HG02759 (cell line): ENCODE results near the gene VDR.

ENCODE experiments used
- ATAC-seq: cut with Tn5 transposase; IDR thresholded peaks from one replicate; pipeline ENCODE4 v1.9.1; 2021; ENCODE audit warnings: mild to moderate bottlenecking, moderate library complexity; ENCODE audit not compliant: unreplicated experiment

VDR gene

DNA sequence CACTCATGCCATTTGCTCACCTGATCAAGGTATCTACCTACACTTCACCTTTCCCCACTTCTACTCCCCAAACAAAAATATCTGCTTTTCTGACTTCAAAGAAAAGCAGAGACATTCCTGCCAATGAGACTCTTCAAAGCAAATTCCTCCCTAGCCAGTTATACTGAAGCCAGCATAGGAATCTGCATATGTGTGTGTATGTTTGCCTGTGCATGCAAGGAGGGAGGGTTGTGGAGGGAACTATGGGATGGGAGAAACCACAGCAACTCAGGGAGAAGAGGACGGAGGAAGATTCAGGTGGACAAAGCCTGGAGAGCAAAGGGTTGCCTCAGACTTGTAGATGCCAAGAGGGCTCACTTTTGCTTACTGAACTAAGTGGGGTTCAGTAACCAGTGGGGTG is 26.4 kb upstream of the VDR start:
- no peak for ATAC-seq

DNA sequence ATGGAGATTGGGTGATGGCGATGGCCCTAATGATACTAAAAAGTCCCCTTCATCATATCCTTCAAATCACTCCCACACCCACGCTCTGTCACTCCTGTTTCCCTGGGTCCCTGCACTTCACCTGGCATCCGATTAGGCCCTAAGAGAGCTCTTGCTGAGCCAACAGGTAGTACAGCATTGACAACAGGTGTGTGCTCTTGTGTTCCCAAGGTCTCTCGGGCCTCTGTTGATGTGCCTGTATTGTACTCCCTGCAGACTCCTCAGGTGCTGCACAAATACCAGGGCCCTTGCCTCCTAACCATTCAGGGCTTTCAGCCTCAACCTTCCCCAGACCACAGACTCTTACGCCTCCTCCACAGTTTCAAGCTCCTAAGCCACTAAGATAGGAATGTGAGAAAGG is 25.8 kb upstream of the VDR start:
- ATAC-seq, result no peak

DNA sequence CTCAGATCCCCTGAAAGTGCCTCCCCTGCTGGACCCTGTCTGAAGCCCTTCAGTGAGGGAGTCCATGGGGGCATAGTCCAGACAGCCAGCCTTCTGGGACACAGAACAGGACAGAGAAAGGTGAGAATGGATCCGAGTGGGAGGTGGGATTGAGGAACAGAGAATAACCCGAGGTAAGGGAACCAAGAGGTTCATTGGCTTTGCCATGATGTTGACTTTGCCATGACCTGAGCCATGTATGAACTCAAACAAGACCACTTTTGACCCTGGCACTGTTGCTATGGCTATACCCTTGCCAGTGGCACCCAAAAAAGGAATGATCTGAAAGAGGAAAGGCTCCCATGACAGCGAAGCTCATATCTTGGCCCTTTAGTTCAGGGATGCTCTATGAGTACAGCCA is 22.6 kb upstream of the VDR start:
- ATAC-seq, result no peak

DNA sequence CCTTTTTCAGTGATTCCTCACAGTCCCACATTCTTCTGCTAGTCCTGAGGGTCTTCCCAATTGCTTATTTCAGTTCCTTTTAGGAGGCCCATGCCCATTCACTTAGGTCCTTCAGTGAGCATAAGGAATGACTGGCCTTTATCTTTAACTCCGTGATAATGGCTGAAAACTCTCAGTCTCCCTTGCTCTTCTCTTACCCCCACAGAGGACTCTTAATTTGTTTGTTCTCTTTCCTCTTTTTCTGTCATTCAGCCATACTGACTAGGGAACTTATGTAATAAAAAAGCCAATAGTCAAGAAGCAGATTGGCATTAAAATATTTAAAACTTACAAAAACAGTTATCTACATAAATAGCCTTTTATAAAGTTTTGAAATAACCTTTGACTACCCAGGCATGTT is 17.1 kb upstream of the VDR start:
- ATAC-seq, result no peak

DNA sequence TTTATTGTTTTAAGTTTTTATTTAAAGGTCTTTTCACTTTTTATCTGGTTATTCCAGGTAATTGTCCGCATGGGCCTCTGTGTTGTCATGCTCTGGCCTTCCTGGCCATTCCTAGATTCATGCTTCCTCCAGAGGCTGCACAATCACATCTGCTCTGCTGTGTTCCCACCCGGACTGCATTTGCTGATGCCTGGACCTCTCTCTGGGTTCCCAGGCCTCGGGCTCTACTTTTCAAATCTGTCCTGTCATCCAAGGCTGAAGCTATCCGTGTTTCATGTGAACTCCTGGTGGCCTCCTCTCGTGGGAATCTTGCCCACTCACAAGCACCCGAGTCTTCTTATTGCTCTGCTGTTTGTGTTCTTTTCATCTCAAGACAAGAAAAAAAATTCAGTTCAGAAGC is 16.1 kb upstream of the VDR start:
- ATAC-seq, result no peak

DNA sequence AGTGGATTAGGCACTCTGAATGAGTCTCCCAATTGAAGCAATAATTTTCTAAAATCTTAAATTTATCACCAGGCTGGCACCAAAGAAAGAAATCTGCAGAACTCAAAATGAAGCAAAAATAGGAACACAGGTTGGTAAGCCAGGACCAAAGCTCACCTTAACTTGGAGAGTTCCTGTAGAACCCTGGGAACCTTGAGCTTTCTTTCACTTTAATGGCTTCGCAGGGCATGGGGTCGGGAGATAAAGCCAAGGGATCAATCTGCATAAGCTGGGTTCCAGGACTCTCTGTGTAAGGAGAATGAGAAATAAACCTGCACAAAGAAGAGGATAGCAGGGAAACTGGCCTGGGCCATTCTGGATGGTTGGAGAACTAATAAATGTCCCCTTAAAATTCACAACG is 8.3 kb upstream of the VDR start:
- ATAC-seq, result no peak

DNA sequence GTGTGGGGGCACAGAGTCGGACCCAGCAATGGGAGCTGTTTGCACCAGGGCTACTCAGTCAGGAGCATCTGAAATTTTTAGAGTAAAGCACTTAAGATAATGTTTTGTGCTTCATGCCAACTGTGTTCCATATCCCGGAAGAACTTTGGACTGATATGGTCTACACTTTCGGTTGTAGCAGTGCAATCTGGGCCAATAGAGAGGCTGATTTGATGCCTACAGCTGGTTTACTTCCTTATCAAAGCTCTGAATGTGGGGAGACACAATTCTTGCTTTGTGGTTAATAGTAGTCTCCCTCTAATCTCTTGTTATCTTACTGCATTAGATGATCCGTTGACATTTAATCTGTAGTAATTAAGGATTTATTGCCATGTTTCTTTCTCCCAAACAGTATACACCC is 7.8 kb upstream of the VDR start:
- ATAC-seq, result no peak

DNA sequence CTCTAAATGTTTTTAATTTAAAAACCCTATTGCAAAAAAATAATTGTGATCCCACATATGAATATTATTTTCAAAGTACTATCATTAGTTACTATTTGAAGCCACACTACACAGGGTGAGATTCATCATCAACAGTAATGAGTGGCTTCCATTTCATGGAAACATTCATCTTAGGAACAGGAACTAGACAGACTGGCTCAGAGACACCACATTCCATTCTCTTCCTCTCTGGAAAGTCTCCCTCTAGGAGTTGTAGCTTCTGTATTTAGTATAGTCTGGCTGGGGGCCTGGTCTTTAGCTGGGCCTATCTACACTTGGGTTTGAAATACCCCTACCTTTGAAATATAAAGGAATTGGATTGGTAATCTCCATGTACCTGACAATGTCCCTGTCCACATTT is 6.2 kb upstream of the VDR start:
- no peak for ATAC-seq

DNA sequence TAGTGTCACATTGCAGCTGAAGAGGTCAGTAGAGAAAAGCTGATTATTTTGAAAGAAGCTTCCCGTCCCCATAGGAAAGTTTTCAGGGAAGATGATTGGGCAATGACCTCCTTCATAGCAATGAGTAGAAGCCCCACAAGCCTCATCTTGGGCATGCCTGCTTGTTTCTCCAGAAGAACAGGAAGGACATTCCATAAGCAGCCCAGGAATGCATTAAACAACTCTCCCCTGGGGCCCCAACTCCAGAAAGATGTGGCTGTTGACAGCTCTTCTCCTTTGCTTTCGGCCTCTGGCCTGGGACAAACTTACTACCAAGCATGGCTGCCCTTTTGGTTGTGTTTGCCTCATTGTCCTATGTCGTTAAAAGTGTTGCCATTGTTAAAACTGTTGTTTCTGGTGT is 5.7 kb upstream of the VDR start:
- no peak for ATAC-seq

DNA sequence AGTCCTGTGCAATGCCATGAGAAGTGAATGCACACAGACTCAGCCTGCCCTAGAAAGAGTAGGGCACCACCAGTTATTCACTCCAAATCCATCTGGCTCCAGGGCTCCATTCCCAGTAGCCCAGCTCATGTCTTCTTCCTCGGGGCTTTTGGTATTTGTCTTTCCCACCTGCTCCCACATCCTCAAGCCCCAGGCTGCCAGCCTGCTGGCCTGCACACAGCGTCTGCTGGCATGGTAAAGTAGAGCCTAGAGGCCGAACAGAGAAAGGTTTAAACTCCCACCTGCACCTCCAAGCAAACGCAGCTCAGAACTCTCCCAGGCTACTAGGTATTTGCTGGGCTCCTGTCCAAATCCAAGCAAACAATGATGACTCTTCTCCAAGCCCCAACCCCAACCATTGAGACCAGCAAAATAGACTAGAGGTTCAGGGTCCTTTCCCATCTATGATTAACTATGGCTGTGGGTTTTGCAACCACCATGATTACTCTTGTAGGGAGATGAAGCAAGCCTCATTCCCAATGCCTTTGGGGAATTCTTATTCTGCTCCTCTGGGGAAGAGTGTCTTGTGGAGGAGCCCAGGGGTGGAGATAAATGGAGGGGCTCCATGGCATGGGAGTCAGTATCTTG is 5.2 kb upstream of the VDR start:
- ATAC-seq, result no peak

DNA sequence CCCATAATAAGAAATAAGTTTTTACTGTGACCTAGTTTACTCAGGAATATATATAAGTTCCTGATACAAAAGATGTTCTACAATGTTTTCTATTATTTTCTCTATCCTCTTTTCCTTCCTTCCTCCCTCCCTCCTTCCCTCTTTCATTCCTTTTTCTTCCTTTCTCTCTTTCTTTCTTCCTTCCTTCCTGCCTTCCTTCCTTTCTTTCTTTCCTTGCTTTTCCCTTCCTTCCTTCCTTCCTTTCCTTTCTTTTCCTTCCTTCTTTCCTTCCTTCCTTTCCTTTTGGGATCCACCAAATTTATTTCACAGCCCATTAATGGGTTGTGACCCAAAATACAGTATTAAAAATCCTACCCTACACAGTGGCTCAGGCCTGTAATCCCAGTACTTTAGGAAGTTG is 3.9 kb upstream of the VDR start:
- no peak for ATAC-seq

DNA sequence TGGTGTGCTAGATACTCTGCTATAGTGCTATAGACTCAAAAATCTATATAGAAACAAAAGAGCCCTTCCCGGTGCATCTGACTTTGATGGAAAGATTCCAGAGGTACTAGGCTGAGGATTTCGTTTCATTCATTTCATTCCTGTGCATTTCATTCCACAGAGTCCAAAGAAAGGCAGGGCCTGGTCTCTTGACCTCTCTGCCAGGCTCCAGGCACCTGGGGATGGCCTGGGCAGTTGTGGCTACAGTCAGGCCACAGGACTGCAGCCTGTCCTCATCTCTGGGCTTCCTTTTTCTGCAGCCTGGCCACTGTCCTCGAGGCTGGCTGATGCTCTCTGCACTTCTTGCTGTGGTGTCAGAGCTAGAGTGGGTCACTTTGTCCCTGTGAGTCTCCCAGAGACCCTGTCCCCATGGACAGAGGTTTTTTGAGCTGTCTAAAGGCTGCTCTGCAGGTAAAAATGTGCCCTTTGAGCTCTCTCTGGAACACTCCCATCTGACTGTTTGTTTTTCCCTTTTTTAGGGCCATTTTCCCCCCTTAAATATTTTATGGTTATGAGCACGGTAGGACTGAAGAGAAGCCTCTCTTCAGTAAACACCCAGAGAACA is 3.2 kb upstream of the VDR start:
- ATAC-seq, result no peak

DNA sequence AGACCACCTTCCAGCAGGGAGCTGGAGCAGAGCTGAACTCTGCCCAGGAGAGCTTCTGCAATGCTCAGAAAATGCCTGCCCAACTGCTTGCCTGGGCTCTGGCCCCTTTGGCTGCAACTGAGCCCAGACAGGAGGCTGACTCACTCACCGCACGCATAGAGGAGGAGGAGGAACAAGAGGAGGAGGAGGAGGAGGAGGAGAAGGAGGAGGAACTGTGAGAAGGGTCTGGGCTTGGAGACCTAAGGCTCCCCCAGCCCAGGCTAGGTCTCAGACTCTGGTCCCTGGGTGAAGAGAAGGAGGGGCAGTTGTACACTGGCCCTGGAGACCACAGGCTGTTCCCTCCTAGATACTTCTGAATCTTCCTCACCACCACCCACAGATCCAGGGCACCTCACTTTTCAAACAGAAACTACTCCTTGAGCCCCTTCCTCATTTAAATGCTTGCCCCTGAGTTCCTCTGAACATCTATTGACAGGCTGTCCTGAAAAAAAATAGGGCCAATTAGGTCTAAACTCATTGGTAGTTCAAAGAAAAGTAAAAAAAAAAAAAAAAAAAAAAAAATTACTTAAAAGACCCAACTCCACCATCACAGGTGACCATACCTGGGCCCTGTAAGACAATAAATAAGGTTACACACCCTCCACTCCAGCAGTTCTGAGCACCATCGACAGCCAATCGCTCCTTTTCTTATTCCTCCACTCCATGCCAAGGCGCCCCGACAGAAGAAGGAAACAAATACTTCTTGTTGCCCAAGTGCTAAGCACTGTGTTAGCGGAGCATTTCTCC is 674 bp downstream of the VDR start:
- ATAC-seq, result no peak

DNA sequence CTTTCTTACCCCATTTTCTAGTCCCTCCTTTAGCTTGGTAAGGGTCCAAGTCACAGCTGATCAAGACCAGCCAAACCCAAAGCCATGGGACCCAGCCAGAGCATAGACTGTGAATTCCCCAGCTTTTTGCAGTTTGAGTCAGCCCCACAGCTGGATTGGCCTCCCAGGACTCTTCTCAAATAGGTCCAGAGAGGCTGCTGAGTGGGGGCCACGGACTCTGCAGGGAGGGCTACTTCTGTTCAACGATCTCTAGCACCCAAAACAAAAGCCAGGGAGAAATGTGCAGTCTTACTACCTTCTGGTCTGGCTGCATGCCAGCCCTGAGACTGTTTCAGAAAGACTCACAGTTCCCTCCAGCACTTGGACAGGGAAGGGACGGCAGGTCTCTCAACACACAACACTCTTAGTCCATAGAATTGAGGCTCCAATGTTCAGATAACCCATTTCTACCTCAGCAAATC is 1.6 kb downstream of the VDR start:
- peak; percentile 25 for ATAC-seq

DNA sequence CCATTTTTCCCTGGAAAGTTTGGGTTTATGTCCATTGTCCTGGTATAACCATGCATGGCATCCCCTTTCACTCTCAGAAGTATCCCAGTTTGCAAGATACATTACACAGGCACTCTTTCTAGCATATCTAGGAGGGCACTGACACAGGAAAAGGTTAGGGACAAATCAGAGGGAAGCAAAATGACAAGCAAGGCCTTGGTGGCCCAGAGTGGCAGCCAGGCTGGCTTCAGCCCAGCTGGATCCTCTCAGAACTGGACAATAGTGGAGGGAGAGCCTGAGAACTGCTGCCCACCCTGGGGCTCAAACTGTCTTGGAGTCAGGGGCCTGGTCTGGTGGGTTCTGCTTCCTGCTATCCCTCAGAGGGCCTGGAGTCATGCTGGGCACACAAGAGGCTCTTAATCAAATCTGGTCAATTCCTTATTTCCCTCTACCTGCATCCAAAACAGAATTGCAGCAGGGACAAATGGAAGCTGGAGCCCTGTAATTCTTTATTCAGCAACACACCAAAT is 2.6 kb downstream of the VDR start:
- no peak for ATAC-seq

DNA sequence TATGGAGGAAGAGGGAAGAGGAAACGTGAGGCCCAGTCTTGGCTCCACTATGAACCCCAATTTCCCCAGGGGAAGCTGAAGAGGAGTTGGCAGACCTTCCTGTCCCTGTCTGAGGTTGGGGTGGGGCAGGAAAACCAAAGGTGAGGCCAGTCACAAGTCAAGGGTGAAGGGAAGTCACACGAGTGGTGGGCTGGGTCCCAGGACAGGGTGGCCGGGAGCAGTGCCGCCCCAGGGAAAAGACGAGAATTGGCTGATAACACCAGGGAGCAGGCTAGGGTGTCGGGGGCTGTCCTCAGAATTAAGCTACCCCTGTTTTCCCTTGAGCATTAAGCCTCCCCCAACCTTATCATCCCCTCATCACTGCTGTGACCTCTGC is 3.1 kb downstream of the VDR start:
- ATAC-seq, result no peak

DNA sequence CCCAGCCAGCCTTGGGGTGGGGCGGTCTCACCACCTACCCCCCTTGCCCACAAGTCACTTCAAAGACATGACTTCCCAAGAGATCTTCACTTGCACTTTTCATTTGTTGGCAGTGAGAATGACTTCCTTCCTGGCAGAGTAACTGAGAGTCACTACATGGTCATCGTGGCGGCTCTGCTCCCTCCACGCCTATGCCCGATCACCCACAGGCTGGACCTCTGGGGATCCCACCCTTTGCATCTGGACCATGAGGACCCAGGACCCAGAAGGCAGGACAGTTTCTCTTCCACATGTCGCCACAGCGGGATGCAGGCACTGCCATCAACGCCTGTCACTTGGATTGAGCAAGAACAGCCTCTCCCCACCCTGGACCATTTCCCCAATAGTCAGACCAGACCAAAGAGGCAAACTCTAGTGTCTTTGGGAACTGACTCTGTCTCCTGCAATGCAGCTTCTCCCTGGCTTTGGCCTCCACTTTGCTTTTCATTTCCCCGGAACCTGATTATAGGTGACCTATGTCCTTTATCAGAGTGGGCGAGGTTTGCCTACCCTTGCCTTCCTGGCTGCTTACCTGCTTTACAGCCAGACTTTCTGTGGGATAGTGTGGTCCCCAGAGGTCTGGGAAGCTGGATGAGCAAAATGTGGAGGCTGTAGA is 3.6 kb downstream of the VDR start:
- ATAC-seq, result no peak

DNA sequence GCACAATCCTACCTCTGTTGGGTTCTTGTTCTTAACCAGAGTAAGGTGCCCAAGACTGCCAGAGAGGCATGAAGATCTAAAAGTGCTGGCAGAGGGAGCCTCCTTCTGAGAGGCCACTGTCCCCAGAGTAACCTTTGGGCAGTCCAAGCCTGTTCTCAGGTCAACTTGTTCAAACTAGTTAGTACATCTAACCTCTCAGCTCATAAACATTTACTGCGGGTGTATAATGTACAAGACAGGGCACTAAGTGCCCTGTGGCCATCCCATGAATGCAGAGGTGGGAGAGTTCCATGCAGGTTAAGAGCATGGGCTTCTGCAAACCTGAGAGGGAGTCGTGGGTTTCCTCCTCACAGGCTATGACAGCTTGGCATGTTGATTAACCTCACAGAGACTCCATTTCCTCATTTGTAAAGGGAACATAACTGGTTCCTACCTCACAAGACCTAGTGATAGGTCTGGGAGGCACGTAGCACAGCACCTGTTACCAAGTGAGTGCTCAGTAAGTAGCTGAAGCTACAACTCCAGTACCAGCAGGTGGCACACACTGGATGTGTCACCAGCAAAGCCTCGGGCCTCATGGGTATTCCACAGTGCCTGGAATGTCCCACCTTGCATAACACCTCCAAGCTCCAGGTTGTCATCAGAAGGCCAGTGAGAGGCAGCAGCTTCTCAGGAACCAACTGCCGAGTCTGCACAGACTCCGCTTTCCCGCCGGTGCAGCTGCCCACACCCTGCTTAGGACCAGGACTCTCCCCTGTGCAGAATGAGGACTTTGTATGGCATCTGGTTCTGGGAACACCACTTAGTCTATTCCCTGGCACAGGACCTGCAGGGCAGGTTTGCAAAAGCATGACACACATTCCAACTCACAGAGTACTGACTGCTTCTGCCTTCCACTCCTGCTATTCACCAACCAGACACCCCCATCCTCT is 4.4 kb downstream of the VDR start:
- no peak for ATAC-seq

DNA sequence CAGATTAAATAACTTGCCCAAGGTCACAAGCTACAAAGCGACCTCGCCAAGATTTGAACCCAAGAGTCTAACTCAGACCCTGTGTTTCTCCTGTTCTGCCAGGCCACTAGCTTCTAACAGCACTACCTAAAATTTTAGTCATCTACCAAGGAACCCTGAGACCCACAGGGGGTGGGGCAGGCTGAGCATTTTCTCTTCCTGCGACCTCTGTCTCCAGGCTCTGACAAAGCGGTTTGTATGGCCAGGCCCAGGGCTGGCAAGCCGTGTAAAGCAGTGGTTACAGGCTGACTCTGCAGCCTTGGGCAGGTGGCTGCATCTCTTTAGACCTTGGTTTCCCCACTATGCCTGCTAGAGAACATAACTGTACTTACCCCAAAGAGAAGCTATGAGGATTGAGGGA is 5.3 kb downstream of the VDR start:
- no peak for ATAC-seq

DNA sequence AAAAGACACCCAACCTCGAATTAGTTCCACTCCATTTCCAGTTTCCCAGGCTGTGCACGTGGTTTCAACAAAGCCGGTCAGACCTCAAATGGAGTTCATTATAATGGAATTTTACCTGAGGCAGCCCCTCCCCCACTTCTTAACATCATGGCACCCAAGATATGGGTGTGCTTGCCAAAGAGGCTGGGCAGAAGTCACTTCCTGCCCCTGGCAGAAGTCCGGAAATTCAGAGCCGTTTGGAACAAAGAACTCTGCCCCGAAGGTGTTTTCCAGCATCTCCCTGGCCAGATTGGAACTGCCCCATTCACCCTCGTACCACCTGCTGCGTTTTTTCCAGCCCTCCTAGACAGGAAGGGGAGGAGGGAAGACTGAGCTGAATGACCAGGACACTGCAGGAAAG is 8.2 kb downstream of the VDR start:
- ATAC-seq, result no peak

DNA sequence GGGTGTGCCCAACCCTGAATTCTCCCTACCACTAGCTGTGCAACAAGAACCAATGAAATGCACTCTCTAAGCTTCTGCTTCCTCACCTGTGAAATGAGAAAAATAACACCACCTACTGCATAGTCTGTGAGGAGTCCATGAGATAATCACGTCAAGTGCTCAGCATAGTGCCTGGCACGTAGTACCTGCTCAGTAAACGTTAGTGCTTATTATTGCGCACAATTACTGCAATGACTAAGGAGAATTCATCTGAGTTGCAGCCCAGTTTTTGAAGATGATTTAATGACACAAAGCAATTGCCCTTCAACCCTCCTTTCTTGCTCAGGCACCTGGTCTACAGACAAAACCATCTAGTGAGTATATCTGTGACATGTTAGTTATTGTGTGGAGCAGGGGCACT is 8.8 kb downstream of the VDR start:
- no peak for ATAC-seq
